C4-2B (cell line): ENCODE measurements around the gene LHCGR.

Experiments
- ZFX ChIP-seq: fragments of 450-650 bp; IDR thresholded peaks from 2 replicates; pipeline ENCODE4 v1.6.1; 2017
- TF ChIP-seq, protein P1 (sequence below): fragments of 450-650 bp; conservative IDR thresholded peaks from 2 replicates; pipeline ENCODE4 v1.5.1; 2017; ENCODE audit warnings: mild to moderate bottlenecking

- TF ChIP-seq, protein P1, sequence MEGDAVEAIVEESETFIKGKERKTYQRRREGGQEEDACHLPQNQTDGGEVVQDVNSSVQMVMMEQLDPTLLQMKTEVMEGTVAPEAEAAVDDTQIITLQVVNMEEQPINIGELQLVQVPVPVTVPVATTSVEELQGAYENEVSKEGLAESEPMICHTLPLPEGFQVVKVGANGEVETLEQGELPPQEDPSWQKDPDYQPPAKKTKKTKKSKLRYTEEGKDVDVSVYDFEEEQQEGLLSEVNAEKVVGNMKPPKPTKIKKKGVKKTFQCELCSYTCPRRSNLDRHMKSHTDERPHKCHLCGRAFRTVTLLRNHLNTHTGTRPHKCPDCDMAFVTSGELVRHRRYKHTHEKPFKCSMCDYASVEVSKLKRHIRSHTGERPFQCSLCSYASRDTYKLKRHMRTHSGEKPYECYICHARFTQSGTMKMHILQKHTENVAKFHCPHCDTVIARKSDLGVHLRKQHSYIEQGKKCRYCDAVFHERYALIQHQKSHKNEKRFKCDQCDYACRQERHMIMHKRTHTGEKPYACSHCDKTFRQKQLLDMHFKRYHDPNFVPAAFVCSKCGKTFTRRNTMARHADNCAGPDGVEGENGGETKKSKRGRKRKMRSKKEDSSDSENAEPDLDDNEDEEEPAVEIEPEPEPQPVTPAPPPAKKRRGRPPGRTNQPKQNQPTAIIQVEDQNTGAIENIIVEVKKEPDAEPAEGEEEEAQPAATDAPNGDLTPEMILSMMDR: no peak
- no peak for TF ChIP-seq ZFX
Observed at GRCh38 chr2:48768669-48769068, 13.1 kb upstream of the LHCGR start.
